GM12874 (cell line): ENCODE measurements around the gene AHRR.
A peak's percentile ranks its signal among the peaks of the same experiment; 100 is the strongest.

ENCODE experiments used
- CTCF ChIP-seq: IDR thresholded peaks from 2 replicates; pipeline ENCODE4 v1.5.1; 2011; ENCODE audit warnings: low read depth, mild to moderate bottlenecking, control low read depth, low read length, moderate library complexity; ENCODE audit not compliant: insufficient read depth

AHRR gene

GRCh38 chr5:306011-306805 is 15.3 kb upstream of the AHRR start:
- no peak for TF ChIP-seq CTCF

GRCh38 chr5:307306-307705 is 14.2 kb upstream of the AHRR start:
- no peak for TF ChIP-seq CTCF

GRCh38 chr5:307794-308579 is 13.5 kb upstream of the AHRR start:
- no peak for TF ChIP-seq CTCF

- 0 out of 2 replicates have a peak, but pooled peaks have one; percentile 15 for TF ChIP-seq CTCF
Measured at GRCh38 chr5:308672-309271, 12.7 kb upstream of the AHRR start.

GRCh38 chr5:310516-310915 is 11.0 kb upstream of the AHRR start:
- TF ChIP-seq CTCF, result no peak

GRCh38 chr5:310941-311434 is 10.5 kb upstream of the AHRR start:
- no peak for TF ChIP-seq CTCF

GRCh38 chr5:311963-312362 is 9.6 kb upstream of the AHRR start:
- no peak for TF ChIP-seq CTCF
